ENCODE results near the gene MLXIP.

Gene MLXIP

GRCh38 chr12:122079033-122079531 is 526 bp downstream of the MLXIP start:
- Histone ChIP-seq H3K27ac (ENCODE audit: insufficient read depth, low read depth, low read length, poor library complexity, severe bottlenecking) (no peak overlapping the region), H3K36me3 (ENCODE audit: control insufficient read depth, insufficient read depth, low read length) (no peaks in the 10 kb centered on the region), H3K9me3 (ENCODE audit: control insufficient read depth, low read length) (no peaks in the 10 kb centered on the region), H3K27me3 (ENCODE audit: control insufficient read depth, insufficient read depth, low read length, poor library complexity, severe bottlenecking) (peaks cover 42% of the 10 kb centered on the region), H3K4me1 (ENCODE audit: control insufficient read depth, insufficient read depth, low read length) (peaks cover 15% of the 10 kb centered on the region), H3K4me3 (ENCODE audit: insufficient read depth, low read depth, low read length) (peak overlapping the region; percentile 45)
- 3 to 4% methylated on average over 38 of the region's 38 CpGs for WGBS, 2 experiments

DNA sequence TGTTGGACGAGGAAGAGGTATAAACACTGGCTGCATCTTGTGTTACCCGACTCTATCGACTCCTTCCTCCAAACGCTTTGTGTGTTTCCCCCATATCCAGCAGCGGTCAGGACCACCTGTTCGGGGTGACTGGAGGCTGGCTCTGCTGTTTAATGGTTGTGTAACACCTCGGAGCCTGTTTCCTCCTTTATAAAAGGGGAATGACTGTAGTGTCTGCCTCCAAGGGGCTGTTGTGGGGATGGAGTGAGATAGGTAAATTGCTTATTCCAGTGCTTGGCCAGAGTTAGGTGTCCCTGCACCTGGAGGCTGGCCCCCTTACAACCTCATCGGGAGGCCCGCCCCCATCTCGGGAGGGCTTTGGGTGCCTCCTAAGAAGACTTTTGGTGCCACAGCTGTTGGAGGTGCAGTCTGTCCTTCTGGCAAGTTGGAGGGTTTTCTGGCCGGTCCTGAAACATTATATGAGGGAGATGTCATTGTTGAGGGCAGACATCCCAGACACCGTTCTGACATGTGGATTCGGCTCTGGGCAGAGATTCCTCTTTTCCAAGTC is 1.1 kb downstream of the MLXIP start:
- Histone ChIP-seq H3K27ac (ENCODE audit: insufficient read depth, low read depth, low read length, poor library complexity, severe bottlenecking) (no peak overlapping the region), H3K4me1 (ENCODE audit: control insufficient read depth, insufficient read depth, low read length) (peaks cover 15% of the 10 kb centered on the region), H3K9me3 (ENCODE audit: control insufficient read depth, low read length) (no peaks in the 10 kb centered on the region), H3K27me3 (ENCODE audit: control insufficient read depth, insufficient read depth, low read length, poor library complexity, severe bottlenecking) (peaks cover 42% of the 10 kb centered on the region), H3K4me3 (ENCODE audit: insufficient read depth, low read depth, low read length) (peak overlapping the region; percentile 45), H3K36me3 (ENCODE audit: control insufficient read depth, insufficient read depth, low read length) (no peaks in the 10 kb centered on the region)
- WGBS, 2 experiments: 17 to 19% methylated on average over 13 of the region's 13 CpGs

DNA sequence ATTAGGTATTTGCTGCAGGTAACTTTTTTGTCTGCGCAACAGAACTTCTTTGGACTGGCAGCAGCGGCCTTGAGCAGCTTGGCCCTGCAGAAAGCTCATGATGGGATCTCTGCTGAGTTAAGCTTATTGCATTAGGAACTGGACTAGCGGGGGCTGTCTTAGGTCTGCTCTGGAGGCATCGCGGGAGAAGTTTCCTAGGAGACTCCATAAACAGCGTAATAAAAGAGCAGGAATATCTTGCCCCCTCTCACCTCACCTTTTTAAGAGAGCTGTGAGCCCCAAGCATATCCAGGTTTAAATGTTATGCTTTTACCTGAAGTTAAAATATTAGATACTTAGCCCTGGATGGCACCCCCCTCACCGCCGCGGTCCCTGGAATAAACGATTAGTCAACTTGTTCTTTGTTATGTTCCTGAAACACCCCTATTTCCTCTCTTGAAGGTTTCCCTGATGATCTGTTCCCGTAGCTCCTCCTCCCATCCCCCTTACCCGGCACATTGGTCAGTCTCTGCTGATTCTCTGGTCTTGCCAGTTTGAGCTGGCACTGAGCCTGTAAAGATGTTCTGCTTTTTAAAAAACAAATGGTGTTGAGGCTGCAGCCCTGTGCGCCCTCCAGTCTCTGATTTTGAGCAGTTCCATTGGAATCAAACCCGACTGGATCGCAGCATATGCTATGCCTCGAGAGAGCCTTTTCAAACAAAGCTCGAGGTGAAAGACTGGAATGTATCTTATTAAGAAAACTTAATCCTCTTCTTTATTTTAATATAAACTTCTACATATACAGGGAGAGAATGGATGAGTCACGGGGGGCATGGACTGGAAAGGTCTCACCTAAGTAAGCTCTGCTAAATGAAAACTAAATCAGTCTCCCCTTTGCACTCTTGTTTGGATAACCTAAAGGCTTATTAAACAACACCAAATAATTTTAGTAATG is 1.9 kb downstream of the MLXIP start:
- Histone ChIP-seq H3K27ac (ENCODE audit: insufficient read depth, low read depth, low read length, poor library complexity, severe bottlenecking) (no peak overlapping the region), H3K4me3 (ENCODE audit: insufficient read depth, low read depth, low read length) (peak overlapping the region; percentile 45), H3K9me3 (ENCODE audit: control insufficient read depth, low read length) (no peaks in the 10 kb centered on the region), H3K27me3 (ENCODE audit: control insufficient read depth, insufficient read depth, low read length, poor library complexity, severe bottlenecking) (peaks cover 42% of the 10 kb centered on the region), H3K4me1 (ENCODE audit: control insufficient read depth, insufficient read depth, low read length) (peaks cover 15% of the 10 kb centered on the region), H3K36me3 (ENCODE audit: control insufficient read depth, insufficient read depth, low read length) (no peaks in the 10 kb centered on the region)
- 43 to 46% methylated on average over 17 to 18 of the region's 18 CpGs for WGBS, 2 experiments

GRCh38 chr12:122081083-122081696 is 2.6 kb downstream of the MLXIP start:
- Histone ChIP-seq H3K9me3 (ENCODE audit: control insufficient read depth, low read length) (no peaks in the 10 kb centered on the region), H3K4me3 (ENCODE audit: insufficient read depth, low read depth, low read length) (no peak overlapping the region), H3K36me3 (ENCODE audit: control insufficient read depth, insufficient read depth, low read length) (no peaks in the 10 kb centered on the region), H3K4me1 (ENCODE audit: control insufficient read depth, insufficient read depth, low read length) (peaks cover 15% of the 10 kb centered on the region), H3K27ac (ENCODE audit: insufficient read depth, low read depth, low read length, poor library complexity, severe bottlenecking) (no peak overlapping the region), H3K27me3 (ENCODE audit: control insufficient read depth, insufficient read depth, low read length, poor library complexity, severe bottlenecking) (peaks cover 42% of the 10 kb centered on the region)
- WGBS, 2 experiments: 91 to 94% methylated on average over 9 of the region's 9 CpGs

- 72 to 73% methylated on average over 7 of the region's 7 CpGs for WGBS, 2 experiments
- Histone ChIP-seq H3K9me3 (ENCODE audit: control insufficient read depth, low read length) (no peaks in the 10 kb centered on the region), H3K4me1 (ENCODE audit: control insufficient read depth, insufficient read depth, low read length) (peaks cover 15% of the 10 kb centered on the region), H3K4me3 (ENCODE audit: insufficient read depth, low read depth, low read length) (no peak overlapping the region), H3K27me3 (ENCODE audit: control insufficient read depth, insufficient read depth, low read length, poor library complexity, severe bottlenecking) (peaks cover 42% of the 10 kb centered on the region), H3K36me3 (ENCODE audit: control insufficient read depth, insufficient read depth, low read length) (no peaks in the 10 kb centered on the region), H3K27ac (ENCODE audit: insufficient read depth, low read depth, low read length, poor library complexity, severe bottlenecking) (no peak overlapping the region)
Observed at GRCh38 chr12:122081697-122082221, 3.2 kb downstream of the MLXIP start.

DNA sequence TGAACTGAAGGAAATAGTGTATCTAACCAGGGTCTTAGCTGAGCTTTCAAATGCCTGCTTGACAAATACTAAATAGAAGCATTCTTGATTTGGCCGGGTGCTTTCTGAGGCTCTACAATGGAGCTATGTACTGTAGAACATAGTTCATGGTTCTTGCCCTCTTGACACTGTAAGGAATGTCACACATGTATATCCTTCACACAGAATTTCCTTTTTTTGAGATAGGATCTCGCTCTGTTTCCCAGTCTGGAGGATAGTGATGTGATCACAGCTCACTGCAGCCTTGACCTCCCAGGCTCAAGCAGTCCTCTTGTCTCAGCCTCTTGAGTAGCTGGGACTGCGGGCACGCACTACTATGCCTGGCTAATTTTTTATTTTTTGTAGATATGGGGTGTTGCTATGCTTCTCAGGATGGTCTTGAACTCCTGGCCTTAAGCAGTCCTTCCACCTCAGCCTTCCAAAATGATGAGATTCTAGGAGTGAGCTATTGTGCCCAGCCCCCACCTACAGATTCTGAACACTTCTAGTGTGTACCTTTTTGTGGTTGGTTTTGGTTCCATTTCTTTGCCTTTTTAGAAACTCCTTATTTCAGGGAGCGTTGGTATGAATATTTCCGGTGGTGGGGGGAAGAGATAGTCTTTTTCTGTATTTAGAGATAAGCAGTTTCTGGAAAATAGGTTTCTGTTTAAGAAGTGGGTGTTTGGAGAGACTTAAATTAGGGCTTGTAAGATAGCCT is 4.2 kb downstream of the MLXIP start:
- peaks cover 32% of the 10 kb centered on the region for H3K27me3 ChIP-seq (ENCODE audit: control insufficient read depth, insufficient read depth, low read length, poor library complexity, severe bottlenecking)
- H3K27ac ChIP-seq (ENCODE audit: insufficient read depth, low read depth, low read length, poor library complexity, severe bottlenecking): no peak overlapping the region
- no peaks in the 10 kb centered on the region for H3K9me3 ChIP-seq (ENCODE audit: control insufficient read depth, low read length)
- peaks cover 20% of the 10 kb centered on the region for H3K4me1 ChIP-seq (ENCODE audit: control insufficient read depth, insufficient read depth, low read length)
- WGBS, 2 experiments: 94 to 95% methylated on average over 6 of the region's 6 CpGs
- no peak overlapping the region for H3K4me3 ChIP-seq (ENCODE audit: insufficient read depth, low read depth, low read length)
- H3K36me3 ChIP-seq (ENCODE audit: control insufficient read depth, insufficient read depth, low read length): no peaks in the 10 kb centered on the region

DNA sequence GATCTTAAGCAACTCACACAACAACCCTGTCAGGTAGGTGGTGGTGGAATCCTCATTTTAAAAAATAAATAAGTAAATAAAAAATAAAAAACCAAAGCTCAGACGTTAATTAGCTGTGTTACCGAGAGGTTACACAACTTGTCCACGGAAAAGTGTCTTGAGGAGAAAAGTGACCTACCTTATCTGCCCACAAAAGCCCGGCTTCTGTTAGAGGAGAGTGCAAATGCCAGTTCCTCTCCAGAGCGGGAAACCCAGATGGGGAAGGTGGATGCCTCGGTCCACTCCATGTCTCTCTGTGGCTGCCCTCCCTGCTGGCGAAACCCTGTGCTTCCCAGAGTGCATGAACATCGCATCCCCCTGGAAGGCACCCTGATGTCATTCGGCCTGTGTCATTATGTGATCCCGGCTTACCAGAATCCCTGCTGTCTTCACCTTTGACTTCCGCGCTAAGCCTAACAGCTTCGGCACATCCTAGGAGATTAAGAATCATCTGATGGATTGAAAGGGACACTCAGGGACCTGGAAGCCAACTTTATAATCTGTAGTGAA is 6.4 kb downstream of the MLXIP start:
- Histone ChIP-seq H3K27ac (ENCODE audit: insufficient read depth, low read depth, low read length, poor library complexity, severe bottlenecking) (no peak overlapping the region), H3K4me3 (ENCODE audit: insufficient read depth, low read depth, low read length) (no peak overlapping the region), H3K4me1 (ENCODE audit: control insufficient read depth, insufficient read depth, low read length) (peaks cover 16% of the 10 kb centered on the region), H3K27me3 (ENCODE audit: control insufficient read depth, insufficient read depth, low read length, poor library complexity, severe bottlenecking) (peaks cover 20% of the 10 kb centered on the region), H3K36me3 (ENCODE audit: control insufficient read depth, insufficient read depth, low read length) (no peaks in the 10 kb centered on the region), H3K9me3 (ENCODE audit: control insufficient read depth, low read length) (no peaks in the 10 kb centered on the region)
- 67 to 79% methylated on average over 13 of the region's 13 CpGs for WGBS, 2 experiments

DNA sequence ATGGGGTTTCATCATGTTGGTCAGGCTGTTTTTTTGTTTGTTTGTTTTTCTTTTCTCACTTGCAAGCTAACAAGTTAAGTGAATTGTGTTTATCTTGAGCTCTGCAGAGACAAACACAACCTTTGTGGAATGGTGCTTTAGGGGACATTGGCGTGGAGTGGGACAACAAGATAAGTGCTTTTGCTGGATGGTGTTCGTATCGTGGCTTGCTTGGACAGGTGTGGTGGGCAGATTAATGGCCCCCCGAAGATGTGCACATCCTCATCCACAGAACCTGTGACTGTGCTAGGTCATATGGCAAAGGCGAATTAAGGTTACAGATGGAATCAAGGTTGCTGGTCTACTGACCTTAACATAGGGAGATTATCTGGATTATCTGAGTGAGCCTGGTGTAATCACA is 7.0 kb downstream of the MLXIP start:
- H3K4me1 ChIP-seq (ENCODE audit: control insufficient read depth, insufficient read depth, low read length): peaks cover 9% of the 10 kb centered on the region
- H3K4me3 ChIP-seq (ENCODE audit: insufficient read depth, low read depth, low read length): no peak overlapping the region
- H3K27ac ChIP-seq (ENCODE audit: insufficient read depth, low read depth, low read length, poor library complexity, severe bottlenecking): no peak overlapping the region
- H3K27me3 ChIP-seq (ENCODE audit: control insufficient read depth, insufficient read depth, low read length, poor library complexity, severe bottlenecking): peaks cover 14% of the 10 kb centered on the region
- H3K36me3 ChIP-seq (ENCODE audit: control insufficient read depth, insufficient read depth, low read length): no peaks in the 10 kb centered on the region
- 96 to 97% methylated on average over 5 of the region's 5 CpGs for WGBS, 2 experiments
- no peaks in the 10 kb centered on the region for H3K9me3 ChIP-seq (ENCODE audit: control insufficient read depth, low read length)

DNA sequence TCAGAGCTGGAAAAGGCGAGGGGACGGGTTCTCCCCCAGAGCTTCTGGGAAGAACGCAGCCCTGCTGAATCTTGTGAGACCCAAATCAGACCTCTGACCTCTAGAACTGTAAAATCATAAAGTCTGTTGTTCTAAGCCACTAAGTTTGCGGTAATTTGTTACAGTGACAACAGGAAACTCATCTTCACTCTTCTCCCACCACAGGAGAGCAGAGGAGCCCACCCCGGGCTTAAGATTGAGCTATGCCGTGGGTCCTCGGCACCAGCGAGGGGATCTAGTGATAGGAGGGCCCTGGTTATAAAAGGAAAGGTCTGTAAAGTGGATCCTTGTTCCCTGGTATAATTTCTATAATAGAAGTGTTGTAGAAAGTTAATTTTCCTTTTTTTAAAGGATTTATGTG is 7.6 kb downstream of the MLXIP start:
- no peaks in the 10 kb centered on the region for H3K9me3 ChIP-seq (ENCODE audit: control insufficient read depth, low read length)
- peaks cover 9% of the 10 kb centered on the region for H3K27me3 ChIP-seq (ENCODE audit: control insufficient read depth, insufficient read depth, low read length, poor library complexity, severe bottlenecking)
- H3K4me3 ChIP-seq (ENCODE audit: insufficient read depth, low read depth, low read length): no peak overlapping the region
- no peak overlapping the region for H3K27ac ChIP-seq (ENCODE audit: insufficient read depth, low read depth, low read length, poor library complexity, severe bottlenecking)
- H3K4me1 ChIP-seq (ENCODE audit: control insufficient read depth, insufficient read depth, low read length): peaks cover 9% of the 10 kb centered on the region
- 92 to 94% methylated on average over 8 of the region's 8 CpGs for WGBS, 2 experiments
- H3K36me3 ChIP-seq (ENCODE audit: control insufficient read depth, insufficient read depth, low read length): no peaks in the 10 kb centered on the region
